Lung (tissue), 12 donors: ENCODE results near the gene PKMYT1. TPM values are rescaled to one million over a fixed set of nuclear protein-coding genes. Genes with fewer than 3 reads are reported as not detected.

Experiments used
- ATAC-seq: fragments of 200-7000 bp; cut with Tn5 transposase; one replicate; pipeline ENCODE4 v1.9.1; 2020; ENCODE audit warnings: moderate number of reproducible peaks; ENCODE audit not compliant: insufficient read depth, low FRiP score
- DNase-seq, 3 donors: peaks; one replicate each; pipeline ENCODE4 v3.0.0-alpha.2; 2013 to 2017
- H3K27ac ChIP-seq, 2 donors: one replicate each; pipeline ENCODE4 v1.5.1; 2013; ENCODE audit warnings: mild to moderate bottlenecking in 2 of 2, moderate library complexity in 2 of 2, control low read depth in 1 of 2, inconsistent platforms in 1 of 2, low read depth in 1 of 2, low read length in 1 of 2
- H3K27me3 ChIP-seq, 3 donors: one replicate each; pipeline ENCODE4 v1.5.1; 2013; ENCODE audit warnings: low read length in 2 of 3; ENCODE audit not compliant: control insufficient read depth in 3 of 3, insufficient read depth in 3 of 3
- H3K36me3 ChIP-seq, 4 donors: one replicate each; pipeline ENCODE4 v1.5.1; 2013; ENCODE audit warnings: low read length in 4 of 4, mild to moderate bottlenecking in 1 of 4, moderate library complexity in 1 of 4; ENCODE audit not compliant: control insufficient read depth in 4 of 4, insufficient read depth in 4 of 4
- H3K4me1 ChIP-seq, 5 donors: one replicate each; pipeline ENCODE4 v1.5.1; 2013; ENCODE audit warnings: low read length in 5 of 5, mild to moderate bottlenecking in 2 of 5, moderate library complexity in 1 of 5; ENCODE audit not compliant: control insufficient read depth in 5 of 5, insufficient read depth in 5 of 5
- H3K4me3 ChIP-seq: one replicate; pipeline ENCODE4 v1.5.1; 2013; ENCODE audit warnings: mild to moderate bottlenecking, control low read depth, moderate library complexity
- H3K9ac ChIP-seq, 2 donors: one replicate each; pipeline ENCODE4 v1.5.1; 2013; ENCODE audit warnings: low read length in 2 of 2, control low read depth in 1 of 2; ENCODE audit not compliant: insufficient read depth in 1 of 2
- H3K9me3 ChIP-seq, 4 donors: one replicate each; pipeline ENCODE4 v1.5.1; 2013; ENCODE audit warnings: low read length in 3 of 4, mild to moderate bottlenecking in 1 of 4, moderate library complexity in 1 of 4; ENCODE audit not compliant: control insufficient read depth in 4 of 4, insufficient read depth in 3 of 4
- WGBS, 2 donors: extraction: QIAGEN DNeasy Blood & Tissue Kit; methylation state at CpG; one replicate each; pipeline ENCODE4 v1.1.7; 2013; 5-methylcytosine and 5-hydroxymethylcytosine counted together
- polyA plus RNA-seq, 2 donors: library from polyadenylated mRNA; stranded (reverse); fragments of 200-250 nt; gene quantifications; one replicate each; pipeline ENCODE4 v1.2.1, GENCODE V29; 2013
- total RNA-seq, 2 donors: library from RNA; depleted of rRNA in 1 of 2; stranded (reverse); fragments of >200 nt in 1 of 2; gene quantifications; one replicate each; pipeline ENCODE4 v1.2.1, GENCODE V29; 2014 to 2021
- TF ChIP-seq, protein P1 (sequence below): IDR thresholded peaks from 2 replicates; pipeline ENCODE4 v1.5.1; 2012; ENCODE audit warnings: mild to moderate bottlenecking; ENCODE audit errors: control extremely low read depth, extremely low read depth
- donor health status: control.
- donor health status: control.
- donor health status: Bipolar disorder and iron deficiency.
- donor health status: healthy.
- donor health status: DM: yes; HTN: yes; CAD: no.

PKMYT1 gene
- total and polyA plus RNA-seq, 4 donors, result 2.9 to 9.4 (median 5.2) TPM

- no peak for ATAC-seq
- Histone ChIP-seq H3K27me3 (peaks cover 4 to 11% (median 6%) of the 10 kb centered on the region in 3 donors), H3K9me3 (no peaks in the 10 kb centered on the region), H3K36me3 (no peaks in the 10 kb centered on the region), H3K4me1 (peaks cover 0 to 43% (median 3%) of the 10 kb centered on the region in 5 donors), H3K9ac (no peak overlapping the region), H3K4me3 (no peak overlapping the region), H3K27ac (no peak overlapping the region)
- WGBS, 2 donors, result 96 to 97% methylated on average over 35 of the region's 35 CpGs
- DNase-seq, result peak in 1 of 3 donors; percentile 11
- TF ChIP-seq, protein P1, sequence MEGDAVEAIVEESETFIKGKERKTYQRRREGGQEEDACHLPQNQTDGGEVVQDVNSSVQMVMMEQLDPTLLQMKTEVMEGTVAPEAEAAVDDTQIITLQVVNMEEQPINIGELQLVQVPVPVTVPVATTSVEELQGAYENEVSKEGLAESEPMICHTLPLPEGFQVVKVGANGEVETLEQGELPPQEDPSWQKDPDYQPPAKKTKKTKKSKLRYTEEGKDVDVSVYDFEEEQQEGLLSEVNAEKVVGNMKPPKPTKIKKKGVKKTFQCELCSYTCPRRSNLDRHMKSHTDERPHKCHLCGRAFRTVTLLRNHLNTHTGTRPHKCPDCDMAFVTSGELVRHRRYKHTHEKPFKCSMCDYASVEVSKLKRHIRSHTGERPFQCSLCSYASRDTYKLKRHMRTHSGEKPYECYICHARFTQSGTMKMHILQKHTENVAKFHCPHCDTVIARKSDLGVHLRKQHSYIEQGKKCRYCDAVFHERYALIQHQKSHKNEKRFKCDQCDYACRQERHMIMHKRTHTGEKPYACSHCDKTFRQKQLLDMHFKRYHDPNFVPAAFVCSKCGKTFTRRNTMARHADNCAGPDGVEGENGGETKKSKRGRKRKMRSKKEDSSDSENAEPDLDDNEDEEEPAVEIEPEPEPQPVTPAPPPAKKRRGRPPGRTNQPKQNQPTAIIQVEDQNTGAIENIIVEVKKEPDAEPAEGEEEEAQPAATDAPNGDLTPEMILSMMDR, result no peak
These were observed 8.9 kb downstream of the PKMYT1 start for GRCh38 chr16:2971134-2971984.

- Histone ChIP-seq H3K27me3 (peaks cover 4 to 19% (median 14%) of the 10 kb centered on the region in 3 donors), H3K27ac (no peak overlapping the region), H3K9ac (no peak overlapping the region), H3K4me3 (no peak overlapping the region), H3K36me3 (no peaks in the 10 kb centered on the region), H3K4me1 (peaks cover 0 to 43% (median 3%) of the 10 kb centered on the region in 5 donors), H3K9me3 (no peaks in the 10 kb centered on the region)
- DNase-seq, result peak in 1 of 3 donors; percentile 11
- WGBS, 2 donors, result 83 to 89% methylated on average over 6 of the region's 6 CpGs
- ATAC-seq, result no peak
- TF ChIP-seq, protein P1, result no peak
These were observed 9.7 kb downstream of the PKMYT1 start for GRCh38 chr16:2970563-2970962.

GRCh38 chr16:2969545-2970521 lies 10.4 kb downstream of the PKMYT1 start:
- H3K36me3 ChIP-seq, result no peaks in the 10 kb centered on the region
- H3K27ac ChIP-seq, result peak overlapping the region; percentile 29 to 33
- 1 to 2% methylated on average over 63 to 83 of the region's 83 CpGs for WGBS, 2 donors
- TF ChIP-seq, protein P1, result no peak
- H3K9ac ChIP-seq, result no peak overlapping the region
- DNase-seq, result peak in 2 of 3 donors; percentile 44 to 50
- peak; percentile 36 for ATAC-seq
- peak overlapping the region; percentile 65 for H3K4me3 ChIP-seq
- H3K27me3 ChIP-seq, result peaks cover 4 to 23% (median 18%) of the 10 kb centered on the region in 3 donors
- no peaks in the 10 kb centered on the region for H3K9me3 ChIP-seq
- H3K4me1 ChIP-seq, result peaks cover 0 to 43% (median 3%) of the 10 kb centered on the region in 5 donors
